SK-N-DZ (cell line): ENCODE results near the gene DIS3L.
"Not testable (repeated sequence)": the region's sequence is repeated elsewhere in the genome, so short reads cannot be mapped to it uniquely, and the experiment has no call there.

Source experiments
- DNase-seq: peaks from one replicate; pipeline ENCODE4 v3.0.0-alpha.2; 2015; ENCODE audit warnings: low spot score

DIS3L gene

GRCh38 chr15:66309828-66310227 lies 16.5 kb downstream of the DIS3L start:
- no peak for DNase-seq

- no peak for DNase-seq
These were observed 17.4 kb downstream of the DIS3L start for GRCh38 chr15:66310786-66311185.

- DNase-seq, result no peak
These were observed 18.8 kb downstream of the DIS3L start for GRCh38 chr15:66312144-66312543.

- no peak for DNase-seq
These were observed 30.1 kb downstream of the DIS3L start for GRCh38 chr15:66323312-66323928.

- DNase-seq, result no peak
These were observed 32.7 kb downstream of the DIS3L start for GRCh38 chr15:66326051-66326450.

GRCh38 chr15:66327736-66328135 lies 34.4 kb downstream of the DIS3L start:
- no peak for DNase-seq

- no peak for DNase-seq
These were observed 35.4 kb downstream of the DIS3L start for GRCh38 chr15:66328771-66329170.

GRCh38 chr15:66348530-66348929 lies 55.2 kb downstream of the DIS3L start:
- DNase-seq, result not testable (repeated sequence)

GRCh38 chr15:66356077-66356358 lies 62.6 kb downstream of the DIS3L start:
- no peak for DNase-seq

GRCh38 chr15:66356359-66357236 lies 63.2 kb downstream of the DIS3L start, which contains the start of gene TIPIN:
Gene TIPIN (minus strand): TSS chr15:66356685. CDS start chr15:66352947, 3,738 bp downstream.
- DNase-seq, result peak; percentile 96

- no peak for DNase-seq
These were observed 66.4 kb downstream of the DIS3L start for GRCh38 chr15:66359740-66360139.

GRCh38 chr15:66361745-66362460 lies 68.5 kb downstream of the DIS3L start:
- not testable (repeated sequence) for DNase-seq

GRCh38 chr15:66362776-66363175 lies 69.4 kb downstream of the DIS3L start:
- no peak for DNase-seq

GRCh38 chr15:66364944-66365528 lies 71.7 kb downstream of the DIS3L start:
- DNase-seq, result no peak

GRCh38 chr15:66369773-66370651 lies 76.6 kb downstream of the DIS3L start:
- no peak for DNase-seq

- no peak for DNase-seq
These were observed 80.8 kb downstream of the DIS3L start for GRCh38 chr15:66374179-66374578.

GRCh38 chr15:66378814-66379430 lies 85.6 kb downstream of the DIS3L start:
- no peak for DNase-seq

GRCh38 chr15:66381376-66381775 lies 88.0 kb downstream of the DIS3L start:
- DNase-seq, result not testable (repeated sequence)
